Stimulated activated CD8-positive, alpha-beta memory T cell treated with anti-CD3 and anti-CD28 coated beads, Interleukin-12 subunit alpha, Interleukin-12 subunit beta, amount 100 ng/mL, for 24 hours (primary cell): Measurements from ENCODE around the gene RPUSD2.

Experiments used
- DNase-seq: peaks from one replicate; pipeline ENCODE4 v3.0.0-alpha.2; 2020; ENCODE audit errors: extremely low read depth

The RPUSD2 gene, protein sequence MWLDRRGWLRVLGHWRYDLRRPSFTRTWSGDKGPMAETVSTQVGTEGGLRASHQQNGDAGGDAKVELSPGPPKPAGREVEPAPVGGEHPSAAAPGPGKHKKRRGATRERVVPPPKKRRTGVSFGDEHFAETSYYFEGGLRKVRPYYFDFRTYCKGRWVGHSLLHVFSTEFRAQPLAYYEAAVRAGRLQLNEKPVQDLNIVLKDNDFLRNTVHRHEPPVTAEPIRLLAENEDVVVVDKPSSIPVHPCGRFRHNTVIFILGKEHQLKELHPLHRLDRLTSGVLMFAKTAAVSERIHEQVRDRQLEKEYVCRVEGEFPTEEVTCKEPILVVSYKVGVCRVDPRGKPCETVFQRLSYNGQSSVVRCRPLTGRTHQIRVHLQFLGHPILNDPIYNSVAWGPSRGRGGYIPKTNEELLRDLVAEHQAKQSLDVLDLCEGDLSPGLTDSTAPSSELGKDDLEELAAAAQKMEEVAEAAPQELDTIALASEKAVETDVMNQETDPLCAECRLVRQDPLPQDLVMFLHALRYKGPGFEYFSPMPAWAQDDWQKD

DNA sequence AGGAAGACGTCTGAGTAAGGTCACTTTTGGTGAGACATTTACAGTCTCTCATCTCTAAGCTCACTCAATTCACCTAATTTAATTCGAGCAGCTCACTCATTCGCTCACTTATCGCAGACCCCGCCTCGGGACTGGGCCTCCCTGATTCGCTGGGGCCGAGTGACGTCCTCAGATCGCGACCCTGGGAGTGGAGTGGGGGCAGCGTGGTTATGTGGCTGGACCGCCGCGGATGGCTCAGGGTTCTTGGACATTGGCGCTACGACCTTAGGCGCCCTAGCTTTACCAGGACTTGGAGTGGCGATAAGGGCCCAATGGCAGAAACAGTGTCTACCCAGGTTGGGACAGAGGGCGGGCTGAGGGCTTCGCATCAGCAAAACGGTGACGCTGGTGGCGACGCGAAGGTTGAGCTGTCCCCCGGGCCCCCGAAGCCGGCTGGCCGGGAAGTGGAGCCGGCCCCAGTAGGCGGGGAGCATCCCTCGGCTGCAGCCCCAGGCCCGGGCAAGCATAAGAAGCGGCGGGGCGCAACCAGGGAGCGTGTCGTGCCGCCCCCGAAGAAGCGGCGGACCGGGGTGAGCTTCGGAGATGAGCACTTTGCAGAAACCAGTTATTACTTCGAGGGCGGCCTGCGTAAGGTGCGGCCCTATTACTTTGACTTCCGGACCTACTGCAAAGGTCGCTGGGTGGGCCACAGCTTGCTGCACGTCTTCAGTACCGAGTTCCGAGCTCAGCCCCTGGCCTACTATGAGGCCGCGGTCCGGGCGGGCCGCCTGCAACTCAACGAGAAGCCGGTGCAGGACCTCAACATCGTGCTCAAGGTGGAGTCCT is at the start of gene RPUSD2:
TSS of gene RPUSD2 (plus strand) at position 171 of the 825 bp plus-strand sequence. CDS start at position 210, 39 bp downstream.
- DNase-seq = peak; percentile 89

DNA sequence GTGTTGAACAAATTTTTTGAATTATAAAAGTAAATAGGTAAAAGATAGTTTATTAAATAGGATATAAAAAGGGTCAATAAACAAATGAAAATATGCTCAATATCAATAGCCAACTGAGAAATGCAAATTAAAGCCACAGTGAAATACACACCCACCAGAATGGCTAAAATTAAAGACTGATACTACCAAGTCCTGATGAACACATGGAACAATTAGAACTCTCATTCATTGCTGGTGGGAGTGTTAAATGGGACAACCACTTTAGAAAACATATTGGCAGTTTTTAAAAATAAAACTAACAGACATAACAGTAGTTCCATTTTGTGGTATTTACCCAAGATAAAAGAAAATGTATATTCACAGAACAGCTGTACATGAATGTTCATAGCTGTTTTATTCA is 45.5 kb upstream of the RPUSD2 start:
- no peak for DNase-seq

DNA sequence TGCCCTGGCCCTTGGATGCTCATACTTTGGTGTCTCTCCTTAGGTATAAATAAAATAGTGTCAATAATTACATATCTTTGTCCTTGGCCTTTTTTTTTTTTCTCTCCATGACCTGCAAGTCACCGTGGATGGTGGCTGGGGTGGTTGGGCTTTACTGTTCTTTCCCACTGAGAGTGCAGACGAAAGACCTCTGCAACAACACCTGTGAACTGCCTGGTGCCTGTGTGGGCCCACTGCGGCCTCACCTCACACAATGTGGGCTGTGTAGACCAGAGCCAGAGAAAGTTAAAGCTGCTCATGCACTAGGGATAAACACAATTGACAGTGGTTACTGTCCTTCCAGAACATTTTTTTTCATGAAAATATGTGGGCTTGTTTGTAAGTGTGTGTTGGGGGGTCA is 43.2 kb upstream of the RPUSD2 start:
- no peak for DNase-seq

DNA sequence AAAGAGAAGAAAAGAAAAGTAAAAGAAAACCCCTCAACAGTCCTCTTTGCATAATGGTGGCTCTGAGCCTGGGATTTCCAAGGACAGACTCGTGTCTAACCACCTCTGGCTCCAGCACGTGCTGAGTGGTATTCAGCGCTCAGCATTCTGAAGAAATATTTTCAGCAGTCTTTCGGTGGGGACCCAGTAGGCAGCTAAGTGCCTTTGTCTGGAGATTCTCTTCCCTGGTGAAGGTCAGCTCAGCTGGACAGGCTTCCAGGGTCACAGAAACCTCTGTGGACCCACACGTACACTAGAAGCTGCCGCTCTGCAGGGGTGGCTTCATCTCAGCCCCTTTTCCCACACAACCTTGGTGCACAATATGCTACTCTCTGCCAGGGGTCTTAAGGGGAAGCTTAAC is 40.3 kb upstream of the RPUSD2 start:
- no peak for DNase-seq

DNA sequence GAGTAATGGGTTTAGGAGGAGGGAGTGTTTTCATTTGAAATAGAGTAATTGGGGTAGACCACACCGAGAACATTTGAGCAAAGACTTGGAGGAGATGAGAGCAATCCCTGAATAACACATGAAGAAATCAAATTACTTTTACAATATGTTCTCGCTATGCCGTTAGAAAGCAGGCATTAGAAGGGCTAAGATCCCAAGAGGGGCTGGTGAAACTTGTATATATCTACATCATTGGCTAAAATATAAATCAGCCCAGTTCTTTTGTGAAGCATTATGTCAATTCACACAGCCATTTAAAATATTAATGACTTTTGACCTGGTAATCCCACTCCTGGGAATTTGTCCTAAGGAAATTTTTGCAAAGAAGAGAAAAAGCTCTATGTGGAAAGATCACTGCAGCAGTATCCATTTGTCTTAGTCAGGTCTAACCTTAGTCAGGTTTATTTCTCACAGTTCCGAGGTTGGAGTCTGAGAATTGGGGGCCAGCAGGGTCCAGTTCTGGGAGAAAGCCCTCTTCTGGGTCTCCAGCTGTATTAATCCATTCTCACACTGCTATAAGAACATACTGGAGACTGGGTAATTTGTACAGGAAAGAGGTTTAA is 35.2 kb upstream of the RPUSD2 start:
- no peak for DNase-seq

DNA sequence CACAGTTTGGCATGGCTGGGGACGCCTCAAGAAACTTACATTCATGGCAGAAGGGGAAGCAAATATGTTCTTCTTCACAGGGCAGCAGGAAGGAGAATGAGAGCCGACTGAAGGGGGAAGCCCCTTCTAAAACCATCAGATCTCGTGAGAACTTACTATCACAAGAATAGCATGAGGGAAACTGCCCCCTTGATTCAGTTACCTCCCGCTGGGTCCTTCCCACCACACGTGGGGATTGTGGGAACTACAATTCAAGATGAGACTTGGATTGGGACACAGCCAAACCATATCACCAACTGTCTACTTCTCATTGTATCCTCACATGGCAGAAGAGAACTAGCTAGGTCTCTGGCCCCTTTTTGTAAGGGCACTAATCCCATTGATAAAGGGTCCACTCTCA is 34.7 kb upstream of the RPUSD2 start:
- no peak for DNase-seq

DNA sequence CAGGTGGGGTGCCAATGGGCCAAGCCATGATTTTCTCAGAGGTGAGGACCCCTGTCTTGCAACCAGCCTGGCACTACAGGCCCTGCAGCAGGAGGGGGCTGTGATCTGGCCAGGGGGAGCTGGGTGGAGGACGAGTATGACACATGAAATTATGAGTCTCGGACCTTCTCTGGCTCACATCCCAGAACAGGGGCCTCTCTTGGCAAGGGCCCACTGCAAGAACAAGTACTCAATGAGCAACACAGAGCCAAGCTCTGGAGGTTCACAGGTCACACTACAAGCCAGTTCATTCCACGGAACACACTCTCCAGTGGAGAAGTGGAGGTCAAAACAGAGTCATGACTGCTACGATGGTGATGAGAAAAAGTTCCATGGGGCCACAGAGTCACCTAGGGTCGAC is 32.6 kb upstream of the RPUSD2 start:
- no peak for DNase-seq

DNA sequence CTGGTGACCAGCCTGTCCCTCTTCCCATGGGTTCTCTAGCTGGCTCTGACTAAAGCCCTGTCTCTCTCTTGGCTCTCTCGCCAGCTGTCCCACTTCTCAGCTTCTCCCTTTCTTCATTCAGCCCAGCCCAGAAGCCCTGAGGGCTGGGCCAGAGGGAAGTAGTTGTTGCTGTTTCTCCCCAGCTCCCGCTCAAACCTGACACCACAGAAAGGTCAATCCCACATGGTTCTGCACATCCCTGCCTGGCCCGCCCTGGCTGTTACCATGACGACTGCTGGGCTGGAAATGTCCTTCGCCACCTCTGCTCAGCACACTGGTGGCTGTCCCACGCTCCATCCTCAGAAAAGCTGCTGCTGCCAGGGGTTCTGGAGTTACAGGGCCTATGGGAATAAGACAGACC is 30.1 kb upstream of the RPUSD2 start:
- no peak for DNase-seq

DNA sequence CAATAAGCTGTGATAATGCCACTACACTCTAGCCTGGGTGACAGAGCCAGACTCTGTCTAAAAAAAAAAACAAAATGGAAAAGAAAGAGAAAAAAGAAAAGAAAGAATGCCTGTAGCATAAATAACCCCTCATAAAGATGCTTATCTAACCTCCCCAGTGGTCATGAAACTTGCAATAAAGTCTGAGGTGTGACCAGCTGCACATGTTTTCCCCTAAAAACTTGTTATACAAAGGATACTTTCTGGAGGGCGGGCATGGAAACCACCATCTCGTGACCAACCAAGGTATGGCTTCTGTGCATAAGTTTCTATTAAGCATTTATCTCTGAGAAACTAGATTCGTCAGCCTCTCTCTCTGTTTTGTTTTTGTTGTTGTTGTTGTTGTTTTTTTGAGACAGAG is 26.0 kb upstream of the RPUSD2 start:
- no peak for DNase-seq

DNA sequence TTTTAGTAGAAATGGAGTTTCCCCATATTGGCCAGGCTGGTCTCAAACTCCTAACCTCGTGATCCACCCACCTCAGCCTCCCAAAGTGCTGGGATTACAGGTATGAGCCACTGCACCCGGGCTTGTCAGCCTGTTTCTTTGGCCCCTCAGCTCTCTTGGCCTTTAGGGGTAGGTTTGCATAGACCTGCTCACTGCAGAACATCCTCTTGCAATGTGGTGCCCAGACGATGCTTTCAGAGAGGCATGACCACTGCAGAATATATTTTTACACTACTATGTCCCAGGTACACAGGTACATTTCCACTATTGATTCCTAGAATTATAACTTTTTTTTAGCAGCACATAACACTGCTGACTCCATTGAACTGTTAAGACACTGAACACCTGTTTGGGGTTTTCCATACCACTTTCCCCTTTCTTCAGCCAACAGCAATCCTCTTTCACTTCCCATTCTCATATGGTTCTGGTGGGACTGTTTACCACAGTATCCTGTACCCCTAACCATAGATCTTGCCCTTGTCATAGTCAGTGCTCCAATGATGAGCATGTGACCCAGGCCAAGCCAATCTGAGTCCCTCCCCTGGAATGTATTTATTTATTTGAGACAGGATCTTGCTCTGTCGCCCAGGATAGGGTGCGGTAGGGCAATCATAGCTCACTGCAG is 25.3 kb upstream of the RPUSD2 start:
- no peak for DNase-seq

DNA sequence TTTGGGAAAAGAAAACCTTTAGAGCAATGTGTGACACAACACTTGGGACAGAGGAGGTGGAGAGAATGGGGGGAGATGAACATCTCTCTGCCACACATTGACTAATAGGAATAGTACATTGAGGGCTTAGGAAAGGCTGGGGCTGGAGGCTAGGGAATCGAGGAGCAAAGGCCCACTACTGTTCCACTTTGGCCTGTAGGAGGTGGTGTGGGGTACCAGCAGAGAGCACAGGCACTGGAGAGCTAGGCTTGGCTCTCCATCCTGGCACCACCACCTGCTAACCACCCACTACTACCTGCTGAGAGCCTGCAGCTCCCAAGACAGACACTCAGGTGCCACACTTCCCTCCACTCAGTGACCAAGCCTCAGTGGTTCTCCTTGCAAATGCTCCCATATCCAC is 23.6 kb upstream of the RPUSD2 start:
- no peak for DNase-seq

DNA sequence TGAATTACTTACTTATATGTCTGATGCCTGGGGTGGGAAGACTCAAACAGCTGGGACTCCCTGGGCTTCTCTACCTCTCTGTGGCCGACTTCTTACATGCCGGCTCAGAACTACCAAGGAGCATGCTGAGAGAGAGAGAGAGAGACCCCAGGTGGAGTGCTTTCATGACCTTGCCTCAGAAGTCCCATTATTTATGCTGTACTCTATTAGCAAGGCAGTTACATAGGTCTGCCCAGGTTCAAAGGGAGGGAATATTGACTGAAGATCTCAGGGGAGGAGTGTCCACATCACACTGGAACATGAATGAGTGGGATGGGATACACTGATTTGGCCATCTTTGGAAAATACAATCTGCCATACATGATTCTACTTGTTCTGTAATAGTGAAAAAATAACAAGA is 20.5 kb upstream of the RPUSD2 start:
- DNase-seq = no peak

DNA sequence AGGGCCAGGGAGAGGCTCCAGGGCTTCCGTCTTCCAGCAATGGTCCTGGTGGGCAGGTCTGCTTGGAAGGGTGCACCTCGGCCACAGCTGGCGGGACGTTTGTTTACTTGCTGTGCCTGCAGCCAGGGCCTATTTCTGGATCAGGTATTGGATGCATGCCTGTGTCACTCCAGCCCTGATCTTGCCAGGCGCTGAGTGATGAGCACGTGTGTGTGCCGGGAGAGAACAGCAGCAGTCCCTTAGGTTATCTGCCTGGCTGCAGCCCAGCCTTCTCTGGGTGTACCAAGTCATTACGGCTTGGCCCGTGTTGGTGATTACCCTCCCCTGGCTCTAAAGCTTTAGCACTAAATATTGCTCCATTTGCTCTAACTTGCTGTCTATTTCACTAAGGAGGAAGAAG is 19.2 kb upstream of the RPUSD2 start:
- DNase-seq = no peak

DNA sequence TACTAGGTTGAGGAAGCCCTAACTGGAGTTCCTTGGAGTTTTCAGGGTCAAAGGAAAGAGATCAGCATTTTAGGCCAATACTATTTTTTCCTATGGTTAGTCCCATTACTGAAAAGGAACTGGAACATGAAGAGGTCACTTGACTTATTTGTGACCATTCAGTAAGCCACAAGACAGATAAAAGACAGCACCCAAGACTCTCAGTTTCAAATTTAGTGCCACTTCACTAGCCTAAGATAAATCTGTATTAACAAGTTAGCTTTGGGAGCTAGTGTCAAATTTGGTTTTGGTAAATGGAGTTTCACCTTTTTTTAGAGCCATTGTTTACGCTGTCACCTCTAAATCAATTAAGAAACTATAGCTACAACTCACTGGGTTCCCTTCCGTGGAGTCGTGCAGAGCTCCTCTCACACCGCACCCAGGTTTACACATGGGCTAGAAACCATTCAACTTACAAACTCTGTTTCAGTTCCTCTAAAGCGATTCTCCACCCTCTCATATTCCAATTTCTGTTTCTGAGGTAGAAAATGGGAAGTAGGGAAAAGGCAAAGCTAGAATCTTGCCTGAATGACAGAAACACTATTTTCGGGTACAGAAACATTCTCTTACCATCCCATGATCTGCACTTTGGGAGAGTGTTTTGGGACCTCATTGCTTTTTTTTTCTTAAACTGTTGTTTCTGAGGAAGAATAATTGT is 18.6 kb upstream of the RPUSD2 start:
- DNase-seq = no peak

DNA sequence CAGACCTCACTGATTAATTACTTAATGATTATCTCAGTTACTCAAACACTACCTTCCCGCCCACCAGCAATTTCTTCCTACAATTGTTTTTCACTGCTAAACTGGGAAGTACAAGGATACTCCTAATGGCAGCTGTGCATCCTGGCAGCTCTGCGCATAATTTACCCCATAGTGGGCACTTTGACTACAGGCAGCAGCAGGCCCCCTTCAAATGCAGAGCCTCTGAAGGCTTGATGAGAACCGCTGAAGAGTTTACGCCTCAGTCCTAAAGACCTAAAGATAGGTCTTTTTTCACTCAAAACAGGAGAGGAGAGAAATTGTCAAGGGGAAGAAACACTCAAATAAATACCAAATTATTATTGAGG is 15.0 kb upstream of the RPUSD2 start:
- DNase-seq = no peak

DNA sequence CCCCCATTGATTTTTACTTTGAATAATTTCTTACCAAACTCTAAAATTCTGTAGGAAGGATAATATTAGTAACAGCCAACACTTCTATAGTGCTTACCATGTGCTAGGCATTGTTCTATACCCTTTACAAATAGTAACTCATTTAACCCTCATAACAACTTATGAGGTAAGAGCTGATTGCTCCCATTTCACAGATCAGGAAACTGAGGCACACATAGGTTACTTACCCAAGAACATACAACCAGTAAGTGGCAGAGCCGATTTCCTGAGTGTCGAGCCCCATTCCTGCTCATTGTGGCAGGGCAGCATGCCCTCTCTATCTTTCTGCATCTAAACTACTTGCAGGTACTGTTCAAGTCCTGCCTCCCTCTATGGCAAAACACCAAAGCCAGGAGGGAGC is 13.2 kb upstream of the RPUSD2 start:
- no peak for DNase-seq

DNA sequence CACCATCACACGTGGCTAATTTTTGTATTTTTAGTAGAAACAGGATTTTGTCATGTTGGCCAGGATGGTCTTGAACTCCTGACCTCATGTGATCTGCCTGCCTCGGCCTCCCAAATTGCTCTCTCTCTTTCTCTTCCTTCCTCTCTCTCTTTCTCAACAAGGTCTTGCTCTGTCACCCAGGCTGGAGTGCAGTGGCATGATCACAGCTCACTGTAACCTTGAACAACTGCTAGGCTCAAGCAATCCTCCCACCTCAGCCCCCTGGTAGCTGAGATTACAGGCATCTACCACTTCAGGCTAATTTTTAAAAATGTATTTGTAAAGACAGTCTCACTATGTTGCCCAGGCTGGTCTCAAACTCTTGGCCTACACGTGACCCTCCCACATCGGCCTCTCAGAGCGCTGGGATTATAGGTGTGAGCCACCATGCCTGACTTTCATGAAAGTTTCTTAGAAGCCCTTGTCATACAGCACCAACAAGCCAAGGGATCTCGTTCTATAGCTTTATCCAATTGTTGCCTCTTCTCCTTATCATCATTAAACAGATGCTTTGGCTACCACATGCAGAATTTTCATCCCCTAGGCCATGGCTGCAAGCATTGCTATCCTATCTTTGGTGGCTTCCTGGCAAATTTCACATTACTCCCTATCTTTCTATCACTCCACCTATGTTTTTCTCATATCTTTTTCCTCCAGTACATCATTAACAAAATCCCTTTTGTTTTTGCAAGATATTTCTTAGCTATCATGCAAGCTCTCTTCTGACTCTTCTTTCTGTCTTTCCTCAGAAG is 10.0 kb upstream of the RPUSD2 start:
- no peak for DNase-seq

DNA sequence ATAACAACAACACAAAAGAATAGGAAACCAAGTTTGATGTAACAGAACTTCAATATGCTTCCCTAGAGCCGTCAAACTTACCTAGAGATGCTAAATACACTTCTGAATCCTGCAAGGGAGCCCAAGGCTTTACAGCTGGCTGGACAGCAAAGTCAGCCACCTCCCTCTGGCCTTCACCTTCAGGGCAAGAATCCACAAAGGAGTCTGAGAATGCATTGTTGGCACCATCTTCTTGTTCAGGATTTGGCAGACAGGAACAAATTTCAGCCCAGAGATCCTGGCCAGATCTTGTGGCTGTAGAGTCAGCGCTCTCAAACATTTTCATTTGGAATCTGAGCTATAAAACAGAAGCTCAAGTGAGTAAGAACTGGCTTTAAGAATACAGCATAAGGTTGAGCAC is 6.4 kb upstream of the RPUSD2 start:
- no peak for DNase-seq

DNA sequence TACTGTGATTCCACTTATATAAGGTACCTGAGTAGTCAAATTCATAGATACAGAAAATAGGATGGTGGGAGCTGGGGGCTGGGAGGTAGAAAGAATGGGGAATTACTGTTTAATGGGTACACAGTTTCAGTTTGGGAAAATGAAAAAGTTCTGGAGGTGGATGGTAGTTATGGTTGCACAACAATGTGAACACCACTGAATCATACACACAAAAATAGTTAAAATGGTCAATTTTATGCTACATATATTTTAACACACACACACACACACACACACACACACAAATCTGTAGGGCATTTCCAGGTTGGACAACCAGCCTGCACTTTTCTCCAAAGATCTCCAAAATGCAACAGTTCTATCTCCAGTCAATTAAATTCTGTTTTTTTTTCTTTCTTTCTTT is 5.7 kb upstream of the RPUSD2 start:
- DNase-seq = no peak

DNA sequence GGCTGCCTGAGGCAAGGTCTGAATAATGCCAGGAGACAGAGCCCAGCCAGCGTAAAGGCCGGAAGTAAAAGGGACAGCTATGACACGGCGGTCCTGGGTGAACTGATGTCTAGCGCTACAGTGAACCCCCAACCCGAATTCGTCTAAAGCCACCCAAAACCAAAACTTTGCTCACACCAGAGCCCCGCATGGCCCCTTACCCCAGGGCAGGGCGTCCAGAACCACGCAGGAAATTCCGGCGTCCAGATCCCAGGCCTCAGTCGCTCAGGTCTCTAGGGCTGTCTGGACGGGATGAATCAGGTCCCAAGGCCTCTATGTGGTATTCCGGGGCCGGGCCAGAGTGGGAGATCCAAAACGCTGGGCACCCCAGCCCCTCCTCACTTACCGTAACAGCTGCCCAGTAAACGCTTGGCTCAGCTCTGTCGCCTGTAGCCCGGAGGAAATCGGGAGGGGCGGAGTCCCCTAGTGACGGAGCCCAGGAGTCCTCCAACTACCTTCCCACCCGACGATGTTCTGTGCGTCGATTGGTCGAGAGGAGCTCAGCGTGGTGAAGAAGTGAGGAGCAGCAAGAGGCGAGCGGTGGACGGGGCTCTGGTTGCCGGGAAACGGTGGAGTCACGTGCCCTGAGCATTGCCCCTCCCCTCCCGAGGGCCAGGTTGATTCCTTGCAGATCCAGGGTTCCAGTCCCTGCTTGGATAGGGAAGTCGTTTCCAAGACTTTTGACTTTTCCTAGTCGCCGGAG is 4.3 kb upstream of the RPUSD2 start, which contains the start of gene CCDC32:
TSS of gene CCDC32 (minus strand) at position 452 of the 742 bp plus-strand sequence. CDS start 2,027 bp downstream, outside the sequence.
- peak; percentile 90 for DNase-seq
